Loucy (cell line): ENCODE data around the gene ADCY2.

ENCODE experiments used
- H2AFZ ChIP-seq: fragments of 200-600 bp; sonication (generic); 2 replicates; pipeline ENCODE4 v1.6.0; 2016; ENCODE audit warnings: antibody characterized with exemption, mild to moderate bottlenecking, low read length, moderate library complexity
- H3F3A ChIP-seq: fragments of 200-600 bp; 2 replicates; pipeline ENCODE4 v1.6.0; 2016; ENCODE audit warnings: antibody characterized with exemption, low read depth, mild to moderate bottlenecking
- H3K27me3 ChIP-seq: fragments of 200-600 bp; sonication (generic); 2 replicates; pipeline ENCODE4 v1.6.1; 2014; ENCODE audit warnings: low read length, mild to moderate bottlenecking; ENCODE audit not compliant: insufficient read depth, poor library complexity, severe bottlenecking
- H3K36me3 ChIP-seq: fragments of 200-600 bp; sonication (generic); 2 replicates; pipeline ENCODE4 v1.6.1; 2016; ENCODE audit warnings: low read length; ENCODE audit not compliant: insufficient read depth
- H3K4me1 ChIP-seq: fragments of 200-600 bp; sonication (generic); 2 replicates; pipeline ENCODE4 v1.5.1; 2014; ENCODE audit warnings: low read length, mild to moderate bottlenecking; ENCODE audit not compliant: insufficient read depth, poor library complexity, severe bottlenecking
- H3K4me2 ChIP-seq: fragments of 200-600 bp; sonication (generic); 2 replicates; pipeline ENCODE4 v1.6.0; 2014; ENCODE audit warnings: antibody characterized with exemption, low read length, low read depth, mild to moderate bottlenecking; ENCODE audit not compliant: poor library complexity, severe bottlenecking
- H3K4me3 ChIP-seq: fragments of 200-600 bp; sonication (generic); 2 replicates; pipeline ENCODE4 v1.5.1; 2014; ENCODE audit warnings: low read length, mild to moderate bottlenecking, mixed read lengths; ENCODE audit not compliant: poor library complexity, severe bottlenecking
- H3K79me2 ChIP-seq: fragments of 200-600 bp; sonication (generic); 2 replicates; pipeline ENCODE4 v1.6.1; 2014; ENCODE audit warnings: low read length; ENCODE audit not compliant: insufficient read depth
- H3K9ac ChIP-seq: fragments of 200-600 bp; sonication (generic); 2 replicates; pipeline ENCODE4 v1.6.0; 2014; ENCODE audit warnings: mild to moderate bottlenecking, low read depth, low read length, moderate library complexity; ENCODE audit not compliant: poor library complexity, severe bottlenecking
- H3K9me2 ChIP-seq: fragments of 200-600 bp; sonication (generic); replicated peaks from 2 replicates; pipeline ENCODE4 v1.6.1; 2016; ENCODE audit warnings: low read depth, low read length, mixed read lengths
- H3K9me3 ChIP-seq: fragments of 200-600 bp; sonication (generic); 2 replicates; pipeline ENCODE4 v1.6.1; 2014; ENCODE audit warnings: mild to moderate bottlenecking, antibody characterized with exemption, low read length, low read depth; ENCODE audit not compliant: insufficient read depth
- H4K20me1 ChIP-seq: fragments of 200-600 bp; sonication (generic); 2 replicates; pipeline ENCODE4 v1.6.0; 2014; ENCODE audit warnings: antibody characterized with exemption, low read length, mild to moderate bottlenecking; ENCODE audit not compliant: insufficient read depth, poor library complexity, severe bottlenecking
- CTCF ChIP-seq: fragments of 200-600 bp; sonication (generic); conservative IDR thresholded peaks from 2 replicates; pipeline ENCODE4 v1.5.1; 2014; ENCODE audit warnings: mild to moderate bottlenecking, antibody characterized with exemption, low read length
- EZH2phosphoT487 ChIP-seq: fragments of 200-600 bp; IDR thresholded peaks from 2 replicates; pipeline ENCODE4 v1.6.1; 2018; ENCODE audit warnings: antibody characterized with exemption, mild to moderate bottlenecking, moderate library complexity, borderline replicate concordance

ADCY2 gene

DNA sequence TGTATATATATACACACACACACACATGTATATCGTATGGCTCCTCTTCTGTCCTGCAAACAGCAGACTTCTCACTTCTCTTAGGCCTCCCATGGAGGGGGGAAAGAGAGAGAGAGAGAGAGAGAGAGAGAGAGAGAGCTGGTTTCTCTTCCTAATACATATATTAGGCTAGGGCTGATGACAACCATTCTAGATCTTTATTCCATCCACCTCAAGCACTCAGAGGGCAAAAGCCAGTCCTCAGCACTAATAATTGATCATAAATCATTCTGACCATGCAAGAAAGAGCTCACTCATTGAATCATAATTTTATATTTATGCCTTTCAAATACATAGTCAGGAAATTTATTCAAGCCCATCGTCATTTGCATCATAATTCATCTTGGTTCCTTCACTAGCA, 408.0 kb downstream of the ADCY2 start:
- no peak for TF ChIP-seq EZH2phosphoT487
- TF ChIP-seq CTCF: no peak
- H3K4me1 ChIP-seq: no peaks in the 10 kb centered on the region
- no peak overlapping the region for H3K9ac ChIP-seq
- no peaks in the 10 kb centered on the region for H3K36me3 ChIP-seq
- no peak overlapping the region for H3K4me3 ChIP-seq
- no peaks in the 10 kb centered on the region for H3K9me3 ChIP-seq
- H3K27me3 ChIP-seq: no peaks in the 10 kb centered on the region
- H3K79me2 ChIP-seq: no peaks in the 10 kb centered on the region
- no peaks in the 10 kb centered on the region for H3F3A ChIP-seq
- H2AFZ ChIP-seq: no peak overlapping the region
- no peaks in the 10 kb centered on the region for H4K20me1 ChIP-seq
- H3K4me2 ChIP-seq: no peak overlapping the region
- H3K9me2 ChIP-seq: no peaks in the 10 kb centered on the region

GRCh38 chr5:7805379-7805778, 409.4 kb downstream of the ADCY2 start:
- H3K9me3 ChIP-seq: no peaks in the 10 kb centered on the region
- H4K20me1 ChIP-seq: no peaks in the 10 kb centered on the region
- no peak overlapping the region for H3K9ac ChIP-seq
- H3K4me1 ChIP-seq: no peaks in the 10 kb centered on the region
- H3K79me2 ChIP-seq: no peaks in the 10 kb centered on the region
- no peak overlapping the region for H3K4me2 ChIP-seq
- H3K27me3 ChIP-seq: no peaks in the 10 kb centered on the region
- H3K36me3 ChIP-seq: no peaks in the 10 kb centered on the region
- TF ChIP-seq CTCF (peak; percentile 74), EZH2phosphoT487 (no peak)
- no peak overlapping the region for H3K4me3 ChIP-seq
- no peaks in the 10 kb centered on the region for H3F3A ChIP-seq
- H2AFZ ChIP-seq: no peak overlapping the region
- H3K9me2 ChIP-seq: no peaks in the 10 kb centered on the region

DNA sequence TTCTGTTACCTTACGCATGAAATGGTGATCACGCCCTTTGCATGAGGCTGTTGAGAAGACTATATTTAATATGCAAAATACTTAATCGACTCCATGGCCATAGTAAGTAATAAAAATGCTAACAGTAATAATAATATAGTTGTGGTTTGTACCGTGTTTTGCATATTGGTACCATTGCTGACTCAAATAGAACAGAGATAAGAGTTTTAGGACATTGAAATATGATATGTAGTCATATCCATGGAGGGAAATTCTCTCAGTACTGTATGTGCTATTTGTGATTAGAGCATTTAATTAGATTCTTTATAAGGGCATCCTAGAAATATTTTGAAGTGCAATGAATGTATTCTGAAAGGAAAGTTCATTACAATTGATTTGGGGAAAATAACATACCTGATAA, 413.1 kb downstream of the ADCY2 start:
- Histone ChIP-seq H3K9me3 (no peaks in the 10 kb centered on the region), H3K36me3 (no peaks in the 10 kb centered on the region), H3K9me2 (no peaks in the 10 kb centered on the region), H3F3A (no peaks in the 10 kb centered on the region), H3K4me3 (no peak overlapping the region), H3K9ac (no peak overlapping the region), H3K79me2 (no peaks in the 10 kb centered on the region), H3K4me1 (peaks cover 8% of the 10 kb centered on the region), H4K20me1 (no peaks in the 10 kb centered on the region), H3K27me3 (no peaks in the 10 kb centered on the region), H3K4me2 (no peak overlapping the region), H2AFZ (no peak overlapping the region)
- no peak for TF ChIP-seq EZH2phosphoT487
- no peak for TF ChIP-seq CTCF
